GM12878 (cell line): Measurements from ENCODE around the gene NOP14. TPM values are rescaled to one million over a fixed set of nuclear protein-coding genes. Genes with fewer than 3 reads are reported as not detected.
A peak's percentile ranks its signal among the peaks of the same experiment; 100 is the strongest.
"Not testable (repeated sequence)": the region's sequence is repeated elsewhere in the genome, so short reads cannot be mapped to it uniquely, and the experiment has no call there.

ENCODE experiments used
- ATAC-seq: fragments of 200-7000 bp; cut with Tn5 transposase; 3 replicates; pipeline ENCODE4 v1.9.1; 2020; ENCODE audit warnings: mild to moderate bottlenecking, moderate library complexity
- BruUV-seq: library from RNA; stranded (reverse); fragments of 400-500 nt; replicated peaks from 2 replicates; lab custom pipeline; 2021; lab: Mats Ljungman, UMichigan
- CTCF ChIA-PET: fragments of 300-600 bp; sonication (Branson Sonifier 250); formaldehyde crosslinking; extraction: SDS; loops from one replicate; lab custom pipeline; 2021; ENCODE audit warnings: inconsistent platforms; lab: Yijun Ruan, JAX
- POLR2A ChIA-PET: fragments of 350-600 bp; formaldehyde crosslinking; extraction: SDS; loops from one replicate; lab custom pipeline; 2021; ENCODE audit warnings: inconsistent platforms; lab: Charles Lee
- RAD21 ChIA-PET: fragments of 300-600 bp; sonication (Branson Sonifier 250); formaldehyde crosslinking; loops from one replicate; lab custom pipeline; 2023; ENCODE audit warnings: antibody characterized with exemption; ENCODE audit not compliant: unreplicated experiment; lab: Charles Lee
- SMC1A ChIA-PET: fragments of 300-600 bp; sonication (Branson Sonifier 250); formaldehyde crosslinking; loops from one replicate; lab custom pipeline; 2023; ENCODE audit not compliant: unreplicated experiment, uncharacterized antibody; lab: Charles Lee
- DNase-seq: peaks from one replicate; pipeline ENCODE4 v3.0.0-alpha.2; 2011; ENCODE audit warnings: low read depth, low spot score
- FAIRE-seq: peaks from 3 replicates; lab custom pipeline; 2011; peaks lifted over from hg19 to GRCh38; lab: Jason Lieb, UNC
- H2AFZ ChIP-seq: 2 replicates; pipeline ENCODE4 v1.6.0; 2011; ENCODE audit warnings: low read depth, low read length, control low read depth; ENCODE audit not compliant: control insufficient read depth
- H3K27ac ChIP-seq: 2 replicates; pipeline ENCODE4 v1.5.1; 2011; ENCODE audit warnings: control low read depth; ENCODE audit not compliant: control insufficient read depth, insufficient read depth
- H3K27me3 ChIP-seq, 2 experiments: replicated peaks in 1 of 2; 2 replicates each; pipeline versions ENCODE4 v1.6.0 to v1.6.1; 2011; ENCODE audit warnings: low read length in 1 of 2; ENCODE audit not compliant: control insufficient read depth in 2 of 2, insufficient read depth in 2 of 2
- H3K36me3 ChIP-seq, 2 experiments: 2 replicates each; pipeline ENCODE4 v1.5.1; 2011; ENCODE audit warnings: low read length in 1 of 2; ENCODE audit not compliant: control insufficient read depth in 2 of 2, insufficient read depth in 2 of 2
- H3K4me1 ChIP-seq: 2 replicates; pipeline ENCODE4 v1.6.1; 2011; ENCODE audit warnings: mild to moderate bottlenecking, low read length, moderate library complexity, mixed read lengths; ENCODE audit not compliant: control insufficient read depth, insufficient read depth
- H3K4me2 ChIP-seq: 2 replicates; pipeline ENCODE4 v1.6.0; 2011; ENCODE audit warnings: control low read depth; ENCODE audit not compliant: control insufficient read depth, insufficient read depth
- H3K4me3 ChIP-seq: fragments of 200-600 bp; sonication (generic); 2 replicates; pipeline ENCODE4 v1.5.1; 2016
- H3K79me2 ChIP-seq: 2 replicates; pipeline ENCODE4 v1.6.0; 2011; ENCODE audit warnings: low read length; ENCODE audit not compliant: control insufficient read depth, insufficient read depth
- H3K9ac ChIP-seq: 2 replicates; pipeline ENCODE4 v1.8.0; 2011; ENCODE audit warnings: low read length, control low read depth, mixed read lengths; ENCODE audit not compliant: control insufficient read depth, insufficient read depth
- H3K9me3 ChIP-seq: replicated peaks from 3 replicates; pipeline ENCODE4 v1.5.1; 2011; ENCODE audit warnings: mild to moderate bottlenecking, low read length; ENCODE audit not compliant: control insufficient read depth, insufficient read depth
- H4K20me1 ChIP-seq: 2 replicates; pipeline ENCODE4 v1.6.0; 2011; ENCODE audit not compliant: control insufficient read depth, insufficient read depth
- RUNX3 ChIP-seq: IDR thresholded peaks from 2 replicates; pipeline ENCODE4 v1.6.1; 2012; ENCODE audit warnings: low read length, inconsistent platforms
- WGBS: methylation state at CpG from one replicate; pipeline ENCODE4 v1.1.6; 2016; ENCODE audit warnings: low lambda C conversion rate; ENCODE audit not compliant: insufficient replicate concordance, insufficient coverage; ENCODE audit errors: missing lambda C conversion rate; 5-methylcytosine and 5-hydroxymethylcytosine counted together
- in situ Hi-C: fragments of 300-500 bp; cut with MboI; formaldehyde crosslinking; loops from 9 replicates; pipeline ENCODE4 v1.14.3; 2018; ENCODE audit warnings: mixed read lengths
- intact Hi-C: fragments of 100-400 bp; cut with micrococcal nuclease; formaldehyde crosslinking; loops from one replicate; pipeline ENCODE4 v1.14.2; 2022; ENCODE audit not compliant: unreplicated experiment
- polyA plus RNA-seq, 11 experiments: library from polyadenylated mRNA; depleted of rRNA in 4 of 11; unstranded in 6 of 11; stranded (reverse) in 5 of 11; fragments of >200 nt; fragmentation: Nextera tagmentation in 4 of 11; fragmentation: Illumina TruSeq in 1 of 11; extraction: Ambion mirVana in 4 of 11; extraction: Trizol in 1 of 11; gene quantifications; 1 replicate in 1 of 11; 2 replicates in 10 of 11; pipeline versions ENCODE4 v1.2.1 to v1.2.3, GENCODE V29; 2011 to 2016; ENCODE audit warnings: inconsistent platforms in 2 of 11, missing spikeins in 2 of 11, low read depth in 1 of 11
- total RNA-seq, 4 experiments: library from RNA; depleted of rRNA in 3 of 4; stranded (reverse); fragments of >200 nt in 3 of 4; fragmentation: Illumina TruSeq in 1 of 4; extraction: Trizol in 1 of 4; gene quantifications; 2 replicates each; pipeline versions ENCODE4 v1.2.1 to v1.2.3, GENCODE V29; 2013 to 2021
- TF ChIP-seq, protein P1 (sequence below): fragments of 450-650 bp; IDR thresholded peaks from 2 replicates; pipeline ENCODE4 v1.6.1; 2016; ENCODE audit warnings: mild to moderate bottlenecking

NOP14 gene
- total and polyA plus RNA-seq, 10 of the 15 experiments (the other 5 are each of a cell fraction or from before 2014, with no cell fraction given): 13.8 to 80.6 (median 49.7) TPM

DNA sequence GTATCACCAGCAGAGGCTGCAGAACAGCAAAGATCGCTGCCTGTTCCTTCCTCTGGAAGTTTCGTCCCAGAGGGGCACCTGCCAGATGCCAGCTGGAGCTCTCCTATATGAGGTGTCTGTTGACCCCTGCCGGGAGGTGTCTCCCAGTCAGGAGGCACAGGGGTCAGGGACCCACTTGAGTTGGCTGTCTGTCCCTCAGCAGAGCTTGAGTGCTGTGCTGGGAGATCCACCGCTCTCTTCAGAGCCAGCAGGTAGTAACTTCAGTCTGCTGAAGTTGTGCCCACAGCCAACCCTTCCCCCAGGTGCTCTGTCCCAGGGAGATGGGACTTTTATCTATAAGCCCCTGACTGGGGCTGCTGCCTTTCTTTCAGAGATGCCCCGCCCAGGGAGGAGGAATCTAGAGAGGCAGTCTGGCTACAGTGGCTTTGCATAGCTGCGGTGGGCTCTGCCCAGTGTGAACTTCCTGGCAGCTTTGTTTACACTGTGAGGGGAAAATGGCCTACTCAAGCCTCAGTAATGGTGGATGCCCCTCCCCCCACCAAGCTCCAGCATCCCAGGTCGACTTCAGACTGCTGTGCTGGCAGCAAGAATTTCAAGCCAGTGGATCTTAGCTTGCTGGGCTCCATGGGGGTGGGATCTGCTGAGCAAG lies 40.6 kb downstream of the NOP14 start:
- H3K9ac ChIP-seq, H3K9me3 ChIP-seq, H4K20me1 ChIP-seq, DNase-seq, H3K4me2 ChIP-seq, RAD21 ChIA-PET, H3K79me2 ChIP-seq, BruUV-seq, H3K4me1 ChIP-seq, H3K27me3 ChIP-seq, H2AFZ ChIP-seq, H3K4me3 ChIP-seq, in situ Hi-C loops, CTCF ChIA-PET, ATAC-seq, FAIRE-seq, H3K27ac ChIP-seq, intact Hi-C loops: not testable (repeated sequence)
- TF ChIP-seq, protein P1, sequence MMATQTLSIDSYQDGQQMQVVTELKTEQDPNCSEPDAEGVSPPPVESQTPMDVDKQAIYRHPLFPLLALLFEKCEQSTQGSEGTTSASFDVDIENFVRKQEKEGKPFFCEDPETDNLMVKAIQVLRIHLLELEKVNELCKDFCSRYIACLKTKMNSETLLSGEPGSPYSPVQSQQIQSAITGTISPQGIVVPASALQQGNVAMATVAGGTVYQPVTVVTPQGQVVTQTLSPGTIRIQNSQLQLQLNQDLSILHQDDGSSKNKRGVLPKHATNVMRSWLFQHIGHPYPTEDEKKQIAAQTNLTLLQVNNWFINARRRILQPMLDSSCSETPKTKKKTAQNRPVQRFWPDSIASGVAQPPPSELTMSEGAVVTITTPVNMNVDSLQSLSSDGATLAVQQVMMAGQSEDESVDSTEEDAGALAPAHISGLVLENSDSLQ: peak; percentile 47; the same call in 1 of the 2 replicates
- ChIA-PET POLR2A (interaction anchor here (0.6 kb wide), 1 partner anchor 254 kb away, joined by 3 read pairs; no protein-coding TSS in a partner anchor), SMC1A (interaction anchor here (1.3 kb wide), 1 partner anchor 31 kb away, joined by 5 read pairs; no protein-coding TSS in a partner anchor)
- 35% methylated on average over 7 of the region's 7 CpGs for WGBS
- H3K36me3 ChIP-seq: peaks cover 10 to 22% of the 10 kb centered on the region in 2 experiments

DNA sequence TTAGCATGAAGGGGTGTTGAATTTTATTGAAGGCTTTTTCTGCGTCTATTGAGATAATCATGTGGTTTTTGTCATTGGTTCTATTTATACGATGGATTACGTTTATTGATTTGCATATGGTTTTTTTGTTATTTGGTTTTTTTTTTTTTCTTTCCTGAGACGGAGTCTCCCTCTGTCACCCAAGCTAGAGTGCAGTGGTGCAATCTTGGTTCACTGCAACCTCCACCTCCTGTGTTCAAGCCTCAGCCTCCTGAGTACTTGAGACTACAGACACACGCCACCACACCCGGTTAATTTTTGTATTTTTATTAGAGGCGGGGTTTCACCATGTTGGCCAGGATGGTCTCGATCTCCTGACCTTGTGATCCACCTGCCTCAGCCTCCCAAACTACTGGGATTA lies 44.5 kb downstream of the NOP14 start:
- POLR2A ChIA-PET: interaction anchor here (0.6 kb wide), 1 partner anchor 48 kb away, joined by 4 read pairs; no protein-coding TSS in a partner anchor
- RAD21 ChIA-PET: interaction anchor here (0.7 kb wide), 1 partner anchor 17 kb away, joined by 3 read pairs; no protein-coding TSS in a partner anchor
- H3K9me3 ChIP-seq, H3K4me1 ChIP-seq, H3K36me3 ChIP-seq, H2AFZ ChIP-seq, H3K27me3 ChIP-seq, in situ Hi-C loops, BruUV-seq, H4K20me1 ChIP-seq, intact Hi-C loops, H3K79me2 ChIP-seq, FAIRE-seq, DNase-seq, H3K4me3 ChIP-seq, H3K9ac ChIP-seq: not testable (repeated sequence)
- TF ChIP-seq RUNX3: peak; percentile 33; the same call in 1 of the 2 replicates
- CTCF ChIA-PET: interaction anchor here (0.6 to 1.7 kb wide), 4 partner anchors 35 to 154 kb away, joined by 3 to 5 read pairs (median 4); no protein-coding TSS in a partner anchor
- ATAC-seq: peak; percentile 86
- SMC1A ChIA-PET: interaction anchor here (0.6 to 1.5 kb wide), 3 partner anchors 17 to 69 kb away, joined by 3 to 4 read pairs (median 3); no protein-coding TSS in a partner anchor
- 32% methylated on average over 7 of the region's 8 CpGs for WGBS
- Histone ChIP-seq H3K27ac (0 out of 2 replicates have a peak overlapping the region, but pooled peaks have one; percentile 25), H3K4me2 (peak overlapping the region; percentile 9; the same call in 1 of the 2 replicates)

DNA sequence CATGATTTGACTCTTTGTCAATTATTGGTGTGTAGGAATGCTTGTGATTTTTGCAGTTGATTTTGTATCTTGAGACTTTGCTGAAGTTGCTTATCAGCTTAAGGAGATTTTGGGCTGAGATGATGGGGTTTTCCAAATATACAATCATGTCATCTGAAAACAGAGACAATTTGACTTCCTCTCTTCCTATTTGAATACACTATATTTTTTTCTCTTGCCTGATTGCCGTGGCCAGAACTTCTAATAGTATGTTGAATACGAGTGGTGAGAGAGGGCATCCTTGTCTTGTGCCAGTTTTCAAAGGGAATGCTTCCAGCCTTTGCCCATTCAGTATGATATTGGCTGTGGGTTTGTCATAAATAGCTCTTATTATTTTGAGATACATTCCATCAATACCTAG lies 44.9 kb downstream of the NOP14 start:
- FAIRE-seq, intact Hi-C loops, H3K4me3 ChIP-seq, H3K79me2 ChIP-seq, H2AFZ ChIP-seq, H3K36me3 ChIP-seq, CTCF ChIA-PET, H3K9ac ChIP-seq, BruUV-seq, H4K20me1 ChIP-seq, in situ Hi-C loops, H3K9me3 ChIP-seq, H3K4me1 ChIP-seq, ATAC-seq, H3K27me3 ChIP-seq, DNase-seq: not testable (repeated sequence)
- Histone ChIP-seq H3K4me2 (peak overlapping the region; percentile 9; the same call in 1 of the 2 replicates), H3K27ac (peak overlapping the region; percentile 25; the same call in 1 of the 2 replicates)
- WGBS: 25% methylated on average over 2 of the region's 2 CpGs
- SMC1A ChIA-PET: interaction anchor here (0.6 to 1.8 kb wide), 4 partner anchors 17 to 153 kb away, joined by 3 to 4 read pairs (median 4); no protein-coding TSS in a partner anchor
- POLR2A ChIA-PET: interaction anchor here (0.6 kb wide), 1 partner anchor 47 kb away, joined by 4 read pairs; no protein-coding TSS in a partner anchor
- RAD21 ChIA-PET: interaction anchor here (0.7 kb wide), 1 partner anchor 17 kb away, joined by 3 read pairs; no protein-coding TSS in a partner anchor
